GM13976 (cell line): Measurements from ENCODE around the gene FANCE.

Experiments used
- DNase-seq: peaks from one replicate; pipeline ENCODE4 v3.0.0; 2012; ENCODE audit warnings: low spot score
- CTCF ChIP-seq: IDR thresholded peaks from 2 replicates; pipeline ENCODE4 v1.5.1; 2012; ENCODE audit warnings: borderline replicate concordance, mild to moderate bottlenecking; ENCODE audit not compliant: insufficient read depth; ENCODE audit errors: extremely low read depth, missing control alignments, control extremely low read depth
- in situ Hi-C: fragments of 300-500 bp; cut with MboI; formaldehyde crosslinking; loops from one replicate; pipeline ENCODE4 v1.12.0; 2022; ENCODE audit warnings: low sequenced_read_pairs, mixed read lengths, inconsistent platforms; ENCODE audit not compliant: unreplicated experiment

Gene FANCE

GRCh38 chr6:35492258-35492973, 40.3 kb downstream of the FANCE start:
- in situ Hi-C loops, result no loop called here
- DNase-seq, result no peak
- TF ChIP-seq CTCF, result no peak

GRCh38 chr6:35492974-35493284, 40.8 kb downstream of the FANCE start:
- in situ Hi-C loops, result no loop called here
- TF ChIP-seq CTCF, result no peak
- DNase-seq, result no peak

DNA sequence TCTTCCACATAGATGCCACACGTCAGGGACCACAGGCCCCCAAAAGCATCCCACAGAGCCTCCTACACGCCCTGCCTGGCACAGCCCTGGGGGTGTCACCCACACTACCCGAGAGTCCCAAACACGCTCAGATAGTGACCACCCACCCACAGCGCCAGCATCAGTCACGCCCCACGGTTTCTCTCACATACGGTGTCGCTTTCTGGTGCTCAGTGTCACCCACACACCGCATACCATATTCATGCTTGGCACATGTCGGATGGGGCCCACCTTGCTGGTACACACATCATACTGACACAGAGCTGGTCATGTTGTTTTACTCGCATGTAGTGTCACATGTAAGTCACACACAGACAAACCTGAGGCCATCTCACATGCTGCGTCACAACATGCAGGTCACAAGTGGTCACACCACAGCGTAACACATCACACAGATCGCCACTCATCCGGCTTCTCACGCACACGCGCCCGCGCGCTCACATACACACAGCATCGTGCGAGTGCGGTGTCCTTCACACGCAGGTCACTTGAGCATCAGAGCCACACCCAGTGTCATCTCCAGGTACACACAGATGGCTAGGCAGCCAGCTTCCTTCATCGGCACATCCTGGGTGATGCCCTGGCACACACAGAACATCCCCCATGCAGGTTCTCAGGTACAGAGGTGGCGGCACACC, 41.3 kb downstream of the FANCE start:
- TF ChIP-seq CTCF, result no peak
- DNase-seq, result no peak
- in situ Hi-C loops, result no loop called here

- no peak for DNase-seq
- in situ Hi-C loops, result no loop called here
- no peak for TF ChIP-seq CTCF
Observed at GRCh38 chr6:35494161-35494563, 42.0 kb downstream of the FANCE start.

DNA sequence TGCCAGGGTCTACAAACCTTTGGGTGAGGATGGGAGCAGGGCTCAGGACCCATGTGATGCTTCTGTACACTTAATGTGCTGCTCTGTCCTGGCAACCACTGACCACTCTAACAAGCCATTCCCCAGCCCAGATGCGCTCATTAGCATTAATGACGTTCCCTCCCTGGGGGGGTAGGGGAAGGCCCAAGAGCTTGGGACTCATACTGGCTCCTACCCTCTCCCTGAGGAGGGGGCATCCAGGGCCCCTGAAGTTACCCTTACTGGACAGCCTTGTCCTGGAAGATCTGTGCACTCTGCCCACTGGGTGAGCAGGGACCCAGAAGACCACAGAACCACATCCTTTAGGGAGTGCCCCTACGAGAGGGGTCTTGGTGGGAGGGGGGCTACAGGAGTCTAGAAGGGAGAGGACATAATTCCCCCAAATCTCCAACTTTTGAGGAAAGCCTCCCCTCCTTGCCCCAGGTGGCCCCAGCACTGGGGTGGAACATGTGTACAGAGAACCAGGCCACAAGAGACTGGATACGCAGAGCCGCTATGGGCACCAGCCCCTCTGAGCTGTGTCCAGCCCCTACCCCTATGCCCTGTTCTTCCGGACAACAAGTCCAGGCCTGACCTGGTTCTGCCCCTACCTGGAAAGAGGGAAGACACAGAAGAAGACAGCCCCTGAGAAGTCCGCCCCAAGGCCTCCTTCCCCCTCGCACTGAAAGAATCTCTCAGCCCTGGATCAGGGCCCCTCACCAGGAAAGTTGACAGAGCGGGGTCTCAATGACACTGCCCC, 43.3 kb downstream of the FANCE start:
- no peak for DNase-seq

More for the DNA sequence above, 43.3 kb downstream of the FANCE start:
- in situ Hi-C loops, result no loop called here
- TF ChIP-seq CTCF, result no peak
